Mucosa of rectum (tissue), 2 donors: ENCODE data around the gene VTCN1.
"Not testable (repeated sequence)": the region's sequence is repeated elsewhere in the genome, so short reads cannot be mapped to it uniquely, and the experiment has no call there.

Source experiments
- H3K27ac ChIP-seq, 2 donors: one replicate each; pipeline ENCODE4 v1.7.0; 2013; ENCODE audit warnings: inconsistent platforms in 2 of 2, low read depth in 2 of 2, low read length in 2 of 2
- H3K27me3 ChIP-seq, 2 donors: one replicate each; pipeline ENCODE4 v1.7.0; 2013; ENCODE audit warnings: low read length in 2 of 2; ENCODE audit not compliant: control insufficient read depth in 2 of 2, insufficient read depth in 2 of 2
- H3K36me3 ChIP-seq, 2 donors: one replicate each; pipeline ENCODE4 v1.7.0; 2013; ENCODE audit warnings: low read length in 2 of 2; ENCODE audit not compliant: control insufficient read depth in 2 of 2, insufficient read depth in 2 of 2
- H3K4me1 ChIP-seq, 2 donors: one replicate each; pipeline ENCODE4 v1.7.0; 2013; ENCODE audit warnings: low read length in 2 of 2, mild to moderate bottlenecking in 1 of 2; ENCODE audit not compliant: control insufficient read depth in 2 of 2, insufficient read depth in 2 of 2
- H3K4me3 ChIP-seq, 2 donors: one replicate each; pipeline ENCODE4 v1.7.0; 2013; ENCODE audit warnings: low read length in 2 of 2
- H3K9ac ChIP-seq, 2 donors: one replicate each; pipeline ENCODE4 v1.7.0; 2013; ENCODE audit warnings: low read length in 2 of 2, low read depth in 1 of 2, mild to moderate bottlenecking in 1 of 2
- H3K9me3 ChIP-seq, 2 donors: one replicate each; pipeline ENCODE4 v1.7.0; 2013; ENCODE audit warnings: low read length in 2 of 2; ENCODE audit not compliant: control insufficient read depth in 2 of 2
- donor health status: healthy.
- donor health status: Normal muscosa, but diverticular disease.

VTCN1 gene

GRCh38 chr1:117173006-117173405 is 37.7 kb downstream of the VTCN1 start:
- H3K27me3 ChIP-seq: no peaks in the 10 kb centered on the region
- no peak overlapping the region for H3K27ac ChIP-seq
- H3K4me3 ChIP-seq: no peak overlapping the region
- no peak overlapping the region for H3K9ac ChIP-seq
- H3K36me3 ChIP-seq: no peaks in the 10 kb centered on the region
- no peaks in the 10 kb centered on the region for H3K4me1 ChIP-seq
- no peaks in the 10 kb centered on the region for H3K9me3 ChIP-seq

GRCh38 chr1:117171900-117172511 is 38.7 kb downstream of the VTCN1 start:
- no peaks in the 10 kb centered on the region for H3K27me3 ChIP-seq
- H3K4me3 ChIP-seq: no peak overlapping the region
- H3K36me3 ChIP-seq: no peaks in the 10 kb centered on the region
- H3K4me1 ChIP-seq: no peaks in the 10 kb centered on the region
- no peaks in the 10 kb centered on the region for H3K9me3 ChIP-seq
- no peak overlapping the region for H3K9ac ChIP-seq
- H3K27ac ChIP-seq: no peak overlapping the region

GRCh38 chr1:117169871-117170596 is 40.7 kb downstream of the VTCN1 start:
- no peaks in the 10 kb centered on the region for H3K4me1 ChIP-seq
- H3K9ac ChIP-seq: no peak overlapping the region
- no peaks in the 10 kb centered on the region for H3K27me3 ChIP-seq
- H3K27ac ChIP-seq: no peak overlapping the region
- H3K9me3 ChIP-seq: no peaks in the 10 kb centered on the region
- H3K36me3 ChIP-seq: no peaks in the 10 kb centered on the region
- H3K4me3 ChIP-seq: no peak overlapping the region

GRCh38 chr1:117167402-117167801 is 43.3 kb downstream of the VTCN1 start:
- Histone ChIP-seq H3K27ac (no peak overlapping the region), H3K36me3 (no peaks in the 10 kb centered on the region), H3K4me1 (no peaks in the 10 kb centered on the region), H3K9ac (no peak overlapping the region), H3K27me3 (no peaks in the 10 kb centered on the region), H3K9me3 (no peaks in the 10 kb centered on the region), H3K4me3 (no peak overlapping the region)

DNA sequence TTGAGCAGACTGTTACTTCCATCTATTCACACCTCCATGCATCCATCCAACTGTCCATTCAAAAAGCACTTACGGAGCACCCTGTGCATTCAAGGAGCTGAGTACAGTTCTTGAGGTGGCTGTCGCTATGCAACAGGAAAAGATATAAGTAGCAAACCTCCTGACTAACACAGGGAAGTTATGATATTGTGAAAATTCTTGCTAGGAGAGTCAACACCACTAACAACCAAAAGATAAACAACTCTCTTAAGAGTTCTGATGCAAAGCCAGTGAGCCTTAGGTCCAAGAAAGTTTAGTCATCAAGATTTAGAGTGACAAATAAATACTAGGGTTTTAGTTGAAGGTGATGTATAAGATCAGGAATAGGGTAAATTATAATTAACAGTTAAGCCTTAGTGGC is 44.7 kb downstream of the VTCN1 start:
- H3K9ac ChIP-seq: no peak overlapping the region

GRCh38 chr1:117164209-117164608 is 46.5 kb downstream of the VTCN1 start:
- H3K27me3 ChIP-seq: no peaks in the 10 kb centered on the region
- H3K4me3 ChIP-seq: no peak overlapping the region
- no peaks in the 10 kb centered on the region for H3K4me1 ChIP-seq
- no peak overlapping the region for H3K27ac ChIP-seq
- H3K9me3 ChIP-seq: no peaks in the 10 kb centered on the region
- H3K9ac ChIP-seq: no peak overlapping the region
- H3K36me3 ChIP-seq: no peaks in the 10 kb centered on the region

More for the DNA sequence above, 44.7 kb downstream of the VTCN1 start:
- Histone ChIP-seq H3K4me3 (no peak overlapping the region), H3K36me3 (no peaks in the 10 kb centered on the region), H3K27ac (no peak overlapping the region), H3K4me1 (no peaks in the 10 kb centered on the region), H3K9me3 (no peaks in the 10 kb centered on the region), H3K27me3 (no peaks in the 10 kb centered on the region)

GRCh38 chr1:117162816-117163215 is 47.9 kb downstream of the VTCN1 start:
- H3K4me3 ChIP-seq: no peak overlapping the region
- H3K9ac ChIP-seq: no peak overlapping the region
- H3K27me3 ChIP-seq: no peaks in the 10 kb centered on the region
- no peaks in the 10 kb centered on the region for H3K4me1 ChIP-seq
- H3K36me3 ChIP-seq: no peaks in the 10 kb centered on the region
- H3K9me3 ChIP-seq: no peaks in the 10 kb centered on the region
- no peak overlapping the region for H3K27ac ChIP-seq

- Histone ChIP-seq H3K9me3 (no peaks in the 10 kb centered on the region), H3K4me1 (no peaks in the 10 kb centered on the region), H3K4me3 (no peak overlapping the region), H3K9ac (no peak overlapping the region), H3K27me3 (no peaks in the 10 kb centered on the region), H3K27ac (no peak overlapping the region), H3K36me3 (no peaks in the 10 kb centered on the region)
Measured at GRCh38 chr1:117161887-117162286, 48.8 kb downstream of the VTCN1 start.

DNA sequence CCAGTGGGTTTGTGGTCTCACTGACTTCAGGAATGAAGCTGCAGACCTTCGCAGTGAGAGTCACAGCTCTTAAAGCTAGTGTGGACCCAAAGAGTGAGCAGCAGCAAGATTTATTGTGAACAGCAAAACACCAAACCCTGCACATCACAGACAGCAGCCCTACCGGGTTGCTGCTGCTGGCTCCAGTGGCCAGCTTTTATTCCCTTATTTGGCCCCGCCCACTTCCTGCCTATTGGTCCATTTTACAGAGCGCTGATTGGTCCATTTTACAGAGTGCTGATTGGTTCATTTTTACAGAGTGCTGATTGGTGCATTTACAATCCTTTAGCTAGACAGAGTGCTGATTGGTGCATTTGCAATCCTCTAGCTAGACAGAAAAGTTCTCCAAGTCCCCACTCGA is 59.4 kb downstream of the VTCN1 start:
- H3K9ac ChIP-seq, H3K27ac ChIP-seq, H3K4me1 ChIP-seq, H3K36me3 ChIP-seq, H3K27me3 ChIP-seq, H3K4me3 ChIP-seq, H3K9me3 ChIP-seq: not testable (repeated sequence)

GRCh38 chr1:117150316-117150715 is 60.4 kb downstream of the VTCN1 start:
- Histone ChIP-seq H3K36me3 (no peaks in the 10 kb centered on the region), H3K27ac (no peak overlapping the region), H3K9me3 (no peaks in the 10 kb centered on the region), H3K4me3 (no peak overlapping the region), H3K27me3 (no peaks in the 10 kb centered on the region), H3K9ac (no peak overlapping the region), H3K4me1 (no peaks in the 10 kb centered on the region)
